Esophagus squamous epithelium (tissue), 4 donors: ENCODE results near the gene MCOLN1.

ENCODE experiments used
- POLR2A ChIP-seq, 4 donors: fragments of 450-650 bp; IDR thresholded peaks; one replicate each; pipeline ENCODE4 v1.6.1; 2017; ENCODE audit warnings: antibody characterized with exemption in 4 of 4, mild to moderate bottlenecking in 4 of 4, moderate library complexity in 3 of 4
- TF ChIP-seq, protein P1 (sequence below), 6 experiments: fragments of 450-650 bp in 4 of 6; fragments of 200-600 bp in 2 of 6; sonication (generic) in 2 of 6; IDR thresholded peaks; one replicate each; pipeline ENCODE4 v1.5.1; 2016 to 2019; ENCODE audit warnings: antibody characterized with exemption in 6 of 6, mild to moderate bottlenecking in 4 of 6, moderate library complexity in 4 of 6

DNA sequence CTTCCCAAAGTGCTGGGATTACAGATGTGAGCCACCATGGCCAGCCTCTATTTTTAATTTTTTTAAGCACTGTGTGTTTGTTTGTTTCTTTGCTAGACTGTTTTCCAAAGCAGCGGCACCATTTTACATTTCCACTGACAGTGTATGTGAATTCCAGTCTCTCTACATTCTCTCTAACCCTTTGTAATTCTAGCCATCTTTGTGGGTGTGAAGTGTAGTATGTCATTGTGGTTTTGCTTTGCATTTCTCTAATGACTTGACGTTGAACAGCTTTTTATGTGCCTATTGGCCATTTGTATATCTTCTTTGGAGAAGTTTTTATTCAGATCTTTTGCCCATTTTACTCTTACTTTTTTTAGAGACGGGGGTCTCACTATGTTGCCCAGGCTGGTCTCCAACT lies 24.7 kb downstream of the MCOLN1 start:
- TF ChIP-seq, protein P1, sequence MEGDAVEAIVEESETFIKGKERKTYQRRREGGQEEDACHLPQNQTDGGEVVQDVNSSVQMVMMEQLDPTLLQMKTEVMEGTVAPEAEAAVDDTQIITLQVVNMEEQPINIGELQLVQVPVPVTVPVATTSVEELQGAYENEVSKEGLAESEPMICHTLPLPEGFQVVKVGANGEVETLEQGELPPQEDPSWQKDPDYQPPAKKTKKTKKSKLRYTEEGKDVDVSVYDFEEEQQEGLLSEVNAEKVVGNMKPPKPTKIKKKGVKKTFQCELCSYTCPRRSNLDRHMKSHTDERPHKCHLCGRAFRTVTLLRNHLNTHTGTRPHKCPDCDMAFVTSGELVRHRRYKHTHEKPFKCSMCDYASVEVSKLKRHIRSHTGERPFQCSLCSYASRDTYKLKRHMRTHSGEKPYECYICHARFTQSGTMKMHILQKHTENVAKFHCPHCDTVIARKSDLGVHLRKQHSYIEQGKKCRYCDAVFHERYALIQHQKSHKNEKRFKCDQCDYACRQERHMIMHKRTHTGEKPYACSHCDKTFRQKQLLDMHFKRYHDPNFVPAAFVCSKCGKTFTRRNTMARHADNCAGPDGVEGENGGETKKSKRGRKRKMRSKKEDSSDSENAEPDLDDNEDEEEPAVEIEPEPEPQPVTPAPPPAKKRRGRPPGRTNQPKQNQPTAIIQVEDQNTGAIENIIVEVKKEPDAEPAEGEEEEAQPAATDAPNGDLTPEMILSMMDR (IDR thresholded peaks at IDR 0.05): no peak
- no peak for TF ChIP-seq POLR2A (IDR thresholded peaks at IDR 0.05)
